Mucosa of rectum (tissue), 2 donors: Measurements from ENCODE around the gene C20orf204.
"Not testable (repeated sequence)": the region's sequence is repeated elsewhere in the genome, so short reads cannot be mapped to it uniquely, and the experiment has no call there.

Experiments
- H3K27ac ChIP-seq, 2 donors: one replicate each; pipeline ENCODE4 v1.7.0; 2013; ENCODE audit warnings: inconsistent platforms in 2 of 2, low read depth in 2 of 2, low read length in 2 of 2
- H3K27me3 ChIP-seq, 2 donors: one replicate each; pipeline ENCODE4 v1.7.0; 2013; ENCODE audit warnings: low read length in 2 of 2; ENCODE audit not compliant: control insufficient read depth in 2 of 2, insufficient read depth in 2 of 2
- H3K36me3 ChIP-seq, 2 donors: one replicate each; pipeline ENCODE4 v1.7.0; 2013; ENCODE audit warnings: low read length in 2 of 2; ENCODE audit not compliant: control insufficient read depth in 2 of 2, insufficient read depth in 2 of 2
- H3K4me1 ChIP-seq, 2 donors: one replicate each; pipeline ENCODE4 v1.7.0; 2013; ENCODE audit warnings: low read length in 2 of 2, mild to moderate bottlenecking in 1 of 2; ENCODE audit not compliant: control insufficient read depth in 2 of 2, insufficient read depth in 2 of 2
- H3K4me3 ChIP-seq, 2 donors: one replicate each; pipeline ENCODE4 v1.7.0; 2013; ENCODE audit warnings: low read length in 2 of 2
- H3K9ac ChIP-seq, 2 donors: one replicate each; pipeline ENCODE4 v1.7.0; 2013; ENCODE audit warnings: low read length in 2 of 2, low read depth in 1 of 2, mild to moderate bottlenecking in 1 of 2
- H3K9me3 ChIP-seq, 2 donors: one replicate each; pipeline ENCODE4 v1.7.0; 2013; ENCODE audit warnings: low read length in 2 of 2; ENCODE audit not compliant: control insufficient read depth in 2 of 2
- donor health status: healthy.
- donor health status: Normal muscosa, but diverticular disease.

C20orf204 gene

GRCh38 chr20:64083804-64084684 is 48.1 kb downstream of the C20orf204 start, which contains the start of gene LKAAEAR1:
Gene LKAAEAR1, minus strand, starts transcription at chr20:64084398. Its CDS starts 179 bp downstream, at chr20:64084219.
- no peaks in the 10 kb centered on the region for H3K36me3 ChIP-seq
- peaks cover 22 to 30% of the 10 kb centered on the region in 2 donors for H3K27me3 ChIP-seq
- peak within 1 kb of the TSS in 1 of 2 donors; percentile 38 for H3K9ac ChIP-seq

DNA sequence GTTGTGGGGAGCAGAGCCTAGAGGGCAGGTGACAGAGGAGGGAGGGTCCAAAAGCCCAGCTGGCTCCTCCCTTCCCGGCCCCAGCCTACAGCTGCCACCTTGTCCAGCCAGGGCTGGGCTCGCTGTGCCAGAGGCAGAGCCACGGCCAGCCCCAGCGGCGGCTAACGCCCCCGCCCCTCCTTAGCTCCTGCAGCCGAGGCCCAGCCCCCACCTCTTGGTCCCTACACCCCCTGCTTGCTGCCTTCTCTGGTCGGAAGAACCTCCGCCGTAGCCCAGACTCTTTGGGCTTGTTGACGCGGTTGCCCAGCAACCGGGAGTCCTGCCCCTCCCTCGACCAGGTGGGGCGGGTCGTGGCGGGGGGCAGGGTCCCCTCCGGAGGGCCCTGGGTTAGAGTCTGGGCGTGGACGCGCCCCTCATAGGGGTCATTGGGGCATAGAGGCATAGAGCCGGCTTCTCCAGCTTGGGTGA is 48.7 kb downstream of the C20orf204 start:
- peaks cover 22 to 36% of the 10 kb centered on the region in 2 donors for H3K27me3 ChIP-seq
- H3K27ac ChIP-seq: no peak overlapping the region
- no peaks in the 10 kb centered on the region for H3K9me3 ChIP-seq
- H3K9ac ChIP-seq: no peak overlapping the region
- peaks cover 5 to 7% of the 10 kb centered on the region in 2 donors for H3K4me1 ChIP-seq
- H3K36me3 ChIP-seq: no peaks in the 10 kb centered on the region
- no peak overlapping the region for H3K4me3 ChIP-seq

More at GRCh38 chr20:64083804-64084684, 48.1 kb downstream of the C20orf204 start, which contains the start of gene LKAAEAR1:
- no peaks in the 10 kb centered on the region for H3K9me3 ChIP-seq
- no peak within 1 kb of the TSS for H3K27ac ChIP-seq
- peaks cover 10 to 12% of the 10 kb centered on the region in 2 donors for H3K4me1 ChIP-seq
- peak within 1 kb of the TSS; percentile 27 to 31 for H3K4me3 ChIP-seq

- Histone ChIP-seq H3K36me3 (no peaks in the 10 kb centered on the region), H3K4me1 (peaks cover 5 to 7% of the 10 kb centered on the region in 2 donors), H3K27ac (no peak overlapping the region), H3K9ac (no peak overlapping the region), H3K4me3 (no peak overlapping the region), H3K9me3 (no peaks in the 10 kb centered on the region), H3K27me3 (peaks cover 22 to 40% of the 10 kb centered on the region in 2 donors)
Measured at GRCh38 chr20:64086801-64087200, 50.8 kb downstream of the C20orf204 start.

- not testable (repeated sequence) for H3K9me3 ChIP-seq, H3K4me3 ChIP-seq, H3K27ac ChIP-seq, H3K9ac ChIP-seq, H3K36me3 ChIP-seq, H3K4me1 ChIP-seq
- peaks cover 20 to 38% of the 10 kb centered on the region in 2 donors for H3K27me3 ChIP-seq
Measured at GRCh38 chr20:64087226-64087825, 51.3 kb downstream of the C20orf204 start.

- H3K36me3 ChIP-seq, H3K4me1 ChIP-seq, H3K9ac ChIP-seq, H3K9me3 ChIP-seq, H3K4me3 ChIP-seq, H3K27ac ChIP-seq: not testable (repeated sequence)
- peaks cover 17 to 35% of the 10 kb centered on the region in 2 donors for H3K27me3 ChIP-seq
Measured at GRCh38 chr20:64088586-64088985, 52.6 kb downstream of the C20orf204 start.
